B cell (primary cell): ENCODE measurements around the gene SEC24C. TPM values are rescaled to one million over a fixed set of nuclear protein-coding genes. Genes with fewer than 3 reads are reported as not detected.

Experiments
- ATAC-seq: fragments of 200-7000 bp; cut with Tn5 transposase; one replicate; pipeline ENCODE4 v1.10.0; 2021; ENCODE audit warnings: low read depth, mild to moderate bottlenecking, moderate number of reproducible peaks, moderate library complexity
- CTCF ChIA-PET: fragments of 350-600 bp; sonication (Branson Sonifier 250); formaldehyde crosslinking; loops from one replicate; lab custom pipeline; 2021; ENCODE audit warnings: antibody characterized with exemption, inconsistent platforms; lab: Charles Lee
- POLR2A ChIA-PET: fragments of 350-600 bp; sonication (Branson Sonifier 250); formaldehyde crosslinking; loops from one replicate; lab custom pipeline; 2021; ENCODE audit warnings: antibody characterized with exemption; lab: Charles Lee
- DNase-seq: peaks from one replicate; pipeline ENCODE4 v3.0.0; 2013
- H2AFZ ChIP-seq: 2 replicates; pipeline ENCODE4 v1.6.1; 2012; ENCODE audit warnings: mild to moderate bottlenecking, low read depth, low read length; ENCODE audit not compliant: insufficient read depth, poor library complexity, severe bottlenecking
- H3K27ac ChIP-seq, 2 donors: 1 replicate in 1 of 2; 2 replicates in 1 of 2; pipeline ENCODE4 v1.5.1; 2012 to 2013; ENCODE audit warnings: low read length in 2 of 2, mild to moderate bottlenecking in 2 of 2, moderate library complexity in 1 of 2
- H3K27me3 ChIP-seq, 4 experiments: fragments of 200-600 bp in 1 of 4; sonication (generic) in 1 of 4; replicated peaks in 1 of 4; 1 replicate in 2 of 4; 2 replicates in 2 of 4; pipeline versions ENCODE4 v1.6.1 to v1.7.0; 2013 to 2016; ENCODE audit warnings: low read length in 3 of 4, mild to moderate bottlenecking in 2 of 4, mixed read lengths in 1 of 4, moderate library complexity in 1 of 4; ENCODE audit not compliant: insufficient read depth in 4 of 4, control insufficient read depth in 3 of 4; ENCODE audit errors: control extremely low read depth in 1 of 4
- H3K36me3 ChIP-seq, 2 experiments: replicated peaks in 1 of 2; 1 replicate in 1 of 2; 2 replicates in 1 of 2; pipeline versions ENCODE4 v1.6.1 to v1.7.1; 2013; ENCODE audit warnings: low read length in 1 of 2; ENCODE audit not compliant: insufficient read depth in 2 of 2, control insufficient read depth in 1 of 2; ENCODE audit errors: control extremely low read depth in 1 of 2, extremely low read depth in 1 of 2
- H3K4me1 ChIP-seq, 2 donors: fragments of 200-600 bp in 1 of 2; sonication (generic) in 1 of 2; 1 replicate in 1 of 2; 2 replicates in 1 of 2; pipeline versions ENCODE4 v1.5.1 to v1.6.1; 2013 to 2017; ENCODE audit warnings: low read length in 2 of 2; ENCODE audit not compliant: control insufficient read depth in 2 of 2, insufficient read depth in 2 of 2
- H3K4me2 ChIP-seq: replicated peaks from 2 replicates; pipeline ENCODE3; 2012; ENCODE audit warnings: mild to moderate bottlenecking, low read depth, low read length; ENCODE audit not compliant: poor library complexity, severe bottlenecking
- H3K4me3 ChIP-seq, 5 experiments: fragments of 200-600 bp in 1 of 5; sonication (generic) in 1 of 5; 1 replicate in 3 of 5; 2 replicates in 2 of 5; pipeline versions ENCODE4 v1.5.1 to v1.7.0; 2011 to 2016; ENCODE audit warnings: low read length in 4 of 5, mild to moderate bottlenecking in 4 of 5, low read depth in 2 of 5, control low read depth in 1 of 5, moderate library complexity in 1 of 5; ENCODE audit not compliant: insufficient read depth in 1 of 5; ENCODE audit errors: control extremely low read depth in 1 of 5, extremely low read depth in 1 of 5
- H3K79me2 ChIP-seq: fragments of 200-600 bp; sonication (generic); one replicate; pipeline ENCODE4 v1.6.0; 2016; ENCODE audit warnings: low read length; ENCODE audit not compliant: control insufficient read depth, insufficient read depth
- H3K9ac ChIP-seq: fragments of 200-600 bp; sonication (generic); 2 replicates; pipeline ENCODE4 v1.6.1; 2017; ENCODE audit warnings: mild to moderate bottlenecking, low read length, moderate library complexity
- H3K9me3 ChIP-seq, 3 donors: one replicate each; pipeline versions ENCODE4 v1.6.1 to v1.7.1; 2013; ENCODE audit warnings: low read length in 2 of 3; ENCODE audit not compliant: control insufficient read depth in 2 of 3, insufficient read depth in 1 of 3; ENCODE audit errors: control extremely low read depth in 1 of 3
- H4K20me1 ChIP-seq: 2 replicates; pipeline ENCODE4 v1.6.0; 2012; ENCODE audit warnings: mild to moderate bottlenecking, low read length; ENCODE audit not compliant: insufficient read depth, control insufficient read depth, poor library complexity, severe bottlenecking
- H3K27ac Mint-ChIP-seq: one replicate; pipeline ENCODE4 v1.8.0; 2021; ENCODE audit warnings: mixed read lengths
- H3K27me3 Mint-ChIP-seq: one replicate; pipeline ENCODE4 v1.8.0; 2021; ENCODE audit warnings: mixed read lengths
- H3K4me1 Mint-ChIP-seq: one replicate; pipeline ENCODE4 v1.8.0; 2021; ENCODE audit warnings: mixed read lengths
- H3K4me3 Mint-ChIP-seq: one replicate; pipeline ENCODE4 v1.8.0; 2021; ENCODE audit warnings: mixed read lengths
- H3K9me3 Mint-ChIP-seq: one replicate; pipeline ENCODE4 v1.8.0; 2022; ENCODE audit warnings: mixed read lengths; ENCODE audit not compliant: insufficient read depth
- EZH2 ChIP-seq: IDR thresholded peaks from 2 replicates; pipeline ENCODE4 v1.6.1; 2012; ENCODE audit warnings: borderline replicate concordance, low read depth, mild to moderate bottlenecking, moderate library complexity, low read length; ENCODE audit not compliant: insufficient read depth, poor library complexity, severe bottlenecking
- WGBS: methylation state at CpG from one replicate; pipeline ENCODE4 v1.1.5; 2013; ENCODE audit warnings: missing lambda C conversion rate; ENCODE audit not compliant: insufficient coverage; 5-methylcytosine and 5-hydroxymethylcytosine counted together
- intact Hi-C: fragments of 100-400 bp; cut with micrococcal nuclease; formaldehyde crosslinking; loops from one replicate; pipeline ENCODE4 v1.10.0; 2022
- polyA plus RNA-seq: library from polyadenylated mRNA; depleted of rRNA; stranded (reverse); fragments of >200 nt; gene quantifications from 2 replicates; pipeline ENCODE4 v1.2.3, GENCODE V29; 2012
- total RNA-seq, 2 donors: library from RNA; stranded (reverse); fragments of 120-200 nt in 1 of 2; gene quantifications; 1 replicate in 1 of 2; 2 replicates in 1 of 2; pipeline versions ENCODE4 v1.2.3 to v1.2.4, GENCODE V29; 2013 to 2022
- TF ChIP-seq, protein P1 (sequence below): fragments of 200-600 bp; IDR thresholded peaks from one replicate; pipeline ENCODE4 v1.8.0; 2022; ENCODE audit warnings: antibody characterized with exemption, mild to moderate bottlenecking

Gene SEC24C
- total and polyA plus RNA-seq, 2 donors (not counting 1 experiment from before 2014, with no cell fraction given): 60.2 to 78.7 TPM

DNA sequence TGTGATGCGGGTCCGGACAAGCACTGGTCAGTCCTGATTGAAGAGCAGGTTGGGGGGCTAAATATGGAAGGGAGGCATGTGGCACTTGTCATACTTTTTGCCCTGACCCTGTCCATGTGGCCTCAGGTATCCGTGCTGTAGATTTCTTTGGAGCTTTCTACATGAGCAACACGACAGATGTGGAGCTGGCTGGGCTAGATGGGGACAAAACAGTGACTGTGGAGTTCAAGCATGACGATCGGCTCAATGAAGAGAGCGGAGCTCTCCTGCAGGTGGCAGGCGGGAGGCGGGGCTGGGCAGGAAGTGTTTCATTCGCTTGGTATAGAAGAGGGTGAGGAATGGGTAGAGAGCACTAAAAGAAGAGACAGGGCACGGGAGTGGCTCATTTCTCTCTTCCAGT lies 24.7 kb downstream of the SEC24C start:
- no peaks in the 10 kb centered on the region for H3K9me3 ChIP-seq
- DNase-seq: peak; percentile 65
- Mint-ChIP-seq H3K4me3 (peak overlapping the region; percentile 44), H3K4me1 (peaks cover 42% of the 10 kb centered on the region), H3K27me3 (no peaks in the 10 kb centered on the region), H3K27ac (peak overlapping the region; percentile 76), H3K9me3 (no peaks in the 10 kb centered on the region)
- H3K79me2 ChIP-seq: peaks cover 15% of the 10 kb centered on the region
- H3K9ac ChIP-seq: no peak overlapping the region
- ChIA-PET CTCF (interaction anchor here (1.0 to 2.4 kb wide), 6 partner anchors 9 to 173 kb away, joined by 3 to 10 read pairs (median 4); partner anchors contain the start of genes CHCHD1 and SEC24C), POLR2A (interaction anchor here (1.2 to 1.4 kb wide), 4 partner anchors 13 to 25 kb away, joined by 4 to 6 read pairs (median 4); partner anchors contain the start of genes CHCHD1, SEC24C and ZSWIM8)
- H3K27me3 ChIP-seq: no peaks in the 10 kb centered on the region
- H3K36me3 ChIP-seq: peaks cover 6 to 64% of the 10 kb centered on the region in 2 experiments
- no peak overlapping the region for H2AFZ ChIP-seq
- H4K20me1 ChIP-seq: peaks cover 6% of the 10 kb centered on the region
- no peak overlapping the region for H3K4me3 ChIP-seq
- WGBS: 76% methylated on average over 9 of the region's 11 CpGs
- peak overlapping the region in 1 of 2 donors; percentile 8 for H3K27ac ChIP-seq
- H3K4me1 ChIP-seq: peaks cover 16 to 31% of the 10 kb centered on the region in 2 donors
- H3K4me2 ChIP-seq: peak overlapping the region; percentile 15
- intact Hi-C loops: no loop called here
- peak; percentile 26 for ATAC-seq
- TF ChIP-seq, protein P1, sequence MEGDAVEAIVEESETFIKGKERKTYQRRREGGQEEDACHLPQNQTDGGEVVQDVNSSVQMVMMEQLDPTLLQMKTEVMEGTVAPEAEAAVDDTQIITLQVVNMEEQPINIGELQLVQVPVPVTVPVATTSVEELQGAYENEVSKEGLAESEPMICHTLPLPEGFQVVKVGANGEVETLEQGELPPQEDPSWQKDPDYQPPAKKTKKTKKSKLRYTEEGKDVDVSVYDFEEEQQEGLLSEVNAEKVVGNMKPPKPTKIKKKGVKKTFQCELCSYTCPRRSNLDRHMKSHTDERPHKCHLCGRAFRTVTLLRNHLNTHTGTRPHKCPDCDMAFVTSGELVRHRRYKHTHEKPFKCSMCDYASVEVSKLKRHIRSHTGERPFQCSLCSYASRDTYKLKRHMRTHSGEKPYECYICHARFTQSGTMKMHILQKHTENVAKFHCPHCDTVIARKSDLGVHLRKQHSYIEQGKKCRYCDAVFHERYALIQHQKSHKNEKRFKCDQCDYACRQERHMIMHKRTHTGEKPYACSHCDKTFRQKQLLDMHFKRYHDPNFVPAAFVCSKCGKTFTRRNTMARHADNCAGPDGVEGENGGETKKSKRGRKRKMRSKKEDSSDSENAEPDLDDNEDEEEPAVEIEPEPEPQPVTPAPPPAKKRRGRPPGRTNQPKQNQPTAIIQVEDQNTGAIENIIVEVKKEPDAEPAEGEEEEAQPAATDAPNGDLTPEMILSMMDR: peak; percentile 51
- no peak for TF ChIP-seq EZH2

- peak overlapping the region; percentile 76 for H3K27ac Mint-ChIP-seq
- peak overlapping the region; percentile 44 for H3K4me3 Mint-ChIP-seq
- no peak overlapping the region for H2AFZ ChIP-seq
- POLR2A ChIA-PET: interaction anchor here (1.4 kb wide), 3 partner anchors 15 to 25 kb away, joined by 4 to 6 read pairs (median 5); partner anchors contain the start of genes SEC24C and ZSWIM8
- H3K9me3 ChIP-seq: no peaks in the 10 kb centered on the region
- CTCF ChIA-PET: interaction anchor here (1.0 to 2.4 kb wide), 5 partner anchors 8 to 173 kb away, joined by 3 to 10 read pairs (median 4); partner anchors contain the start of genes CHCHD1 and SEC24C
- H3K4me1 ChIP-seq: peaks cover 20 to 36% of the 10 kb centered on the region in 2 donors
- peaks cover 6 to 61% of the 10 kb centered on the region in 2 experiments for H3K36me3 ChIP-seq
- H3K27ac ChIP-seq: peak overlapping the region in 1 of 2 donors; percentile 40
- no peaks in the 10 kb centered on the region for H3K27me3 ChIP-seq
- H4K20me1 ChIP-seq: peaks cover 6% of the 10 kb centered on the region
- intact Hi-C loops: no loop called here
- ATAC-seq (no peak), DNase-seq (no peak)
- H3K4me2 ChIP-seq: peak overlapping the region; percentile 15
- no peak overlapping the region for H3K9ac ChIP-seq
- WGBS: 92% methylated on average over 5 of the region's 5 CpGs
- H3K4me3 ChIP-seq: no peak overlapping the region
- no peaks in the 10 kb centered on the region for H3K27me3 Mint-ChIP-seq
- TF ChIP-seq EZH2: no peak
- TF ChIP-seq, protein P1: no peak
- no peaks in the 10 kb centered on the region for H3K9me3 Mint-ChIP-seq
- H3K4me1 Mint-ChIP-seq: peaks cover 47% of the 10 kb centered on the region
- peaks cover 20% of the 10 kb centered on the region for H3K79me2 ChIP-seq
Observed at GRCh38 chr10:73769396-73769795, 25.2 kb downstream of the SEC24C start.
